ENCODE data around the gene UNG.

GRCh38 chr12:109115404-109115757 is 18.0 kb downstream of the UNG start:
- TF ChIP-seq CTCF (conservative IDR thresholded peaks at IDR 0.05; ENCODE audit: low read depth in 2 of 2) (no peak), POLR2AphosphoS5 (IDR thresholded peaks at IDR 0.05; ENCODE audit: low read depth) (no peak), EZH2 (IDR thresholded peaks at IDR 0.05; ENCODE audit: low read depth, unreplicated experiment) (no peak), STAT1 (IDR thresholded peaks at IDR 0.05; ENCODE audit: unreplicated experiment) (no peak), EZH2phosphoT487 (IDR thresholded peaks at IDR 0.05; ENCODE audit: unreplicated experiment) (no peak), JUNB (IDR thresholded peaks at IDR 0.05; ENCODE audit: unreplicated experiment) (no peak), ZNF114 (CRISPR knock-in tag; IDR thresholded peaks at IDR 0.05) (no peak), CREB1 (CRISPR knock-in tag; IDR thresholded peaks at IDR 0.05; ENCODE audit: low read depth) (no peak), NANOG (IDR thresholded peaks at IDR 0.05; ENCODE audit: borderline replicate concordance) (no peak), ZNF331 (CRISPR knock-in tag; IDR thresholded peaks at IDR 0.05; ENCODE audit: low read depth) (no peak)
- TF ChIP-seq, protein P1, sequence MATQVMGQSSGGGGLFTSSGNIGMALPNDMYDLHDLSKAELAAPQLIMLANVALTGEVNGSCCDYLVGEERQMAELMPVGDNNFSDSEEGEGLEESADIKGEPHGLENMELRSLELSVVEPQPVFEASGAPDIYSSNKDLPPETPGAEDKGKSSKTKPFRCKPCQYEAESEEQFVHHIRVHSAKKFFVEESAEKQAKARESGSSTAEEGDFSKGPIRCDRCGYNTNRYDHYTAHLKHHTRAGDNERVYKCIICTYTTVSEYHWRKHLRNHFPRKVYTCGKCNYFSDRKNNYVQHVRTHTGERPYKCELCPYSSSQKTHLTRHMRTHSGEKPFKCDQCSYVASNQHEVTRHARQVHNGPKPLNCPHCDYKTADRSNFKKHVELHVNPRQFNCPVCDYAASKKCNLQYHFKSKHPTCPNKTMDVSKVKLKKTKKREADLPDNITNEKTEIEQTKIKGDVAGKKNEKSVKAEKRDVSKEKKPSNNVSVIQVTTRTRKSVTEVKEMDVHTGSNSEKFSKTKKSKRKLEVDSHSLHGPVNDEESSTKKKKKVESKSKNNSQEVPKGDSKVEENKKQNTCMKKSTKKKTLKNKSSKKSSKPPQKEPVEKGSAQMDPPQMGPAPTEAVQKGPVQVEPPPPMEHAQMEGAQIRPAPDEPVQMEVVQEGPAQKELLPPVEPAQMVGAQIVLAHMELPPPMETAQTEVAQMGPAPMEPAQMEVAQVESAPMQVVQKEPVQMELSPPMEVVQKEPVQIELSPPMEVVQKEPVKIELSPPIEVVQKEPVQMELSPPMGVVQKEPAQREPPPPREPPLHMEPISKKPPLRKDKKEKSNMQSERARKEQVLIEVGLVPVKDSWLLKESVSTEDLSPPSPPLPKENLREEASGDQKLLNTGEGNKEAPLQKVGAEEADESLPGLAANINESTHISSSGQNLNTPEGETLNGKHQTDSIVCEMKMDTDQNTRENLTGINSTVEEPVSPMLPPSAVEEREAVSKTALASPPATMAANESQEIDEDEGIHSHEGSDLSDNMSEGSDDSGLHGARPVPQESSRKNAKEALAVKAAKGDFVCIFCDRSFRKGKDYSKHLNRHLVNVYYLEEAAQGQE (IDR thresholded peaks at IDR 0.05; ENCODE audit: unreplicated experiment), result no peak
- TF ChIP-seq, protein P2, sequence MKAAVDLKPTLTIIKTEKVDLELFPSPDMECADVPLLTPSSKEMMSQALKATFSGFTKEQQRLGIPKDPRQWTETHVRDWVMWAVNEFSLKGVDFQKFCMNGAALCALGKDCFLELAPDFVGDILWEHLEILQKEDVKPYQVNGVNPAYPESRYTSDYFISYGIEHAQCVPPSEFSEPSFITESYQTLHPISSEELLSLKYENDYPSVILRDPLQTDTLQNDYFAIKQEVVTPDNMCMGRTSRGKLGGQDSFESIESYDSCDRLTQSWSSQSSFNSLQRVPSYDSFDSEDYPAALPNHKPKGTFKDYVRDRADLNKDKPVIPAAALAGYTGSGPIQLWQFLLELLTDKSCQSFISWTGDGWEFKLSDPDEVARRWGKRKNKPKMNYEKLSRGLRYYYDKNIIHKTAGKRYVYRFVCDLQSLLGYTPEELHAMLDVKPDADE (IDR thresholded peaks at IDR 0.05), result no peak
- TF ChIP-seq, protein P3, sequence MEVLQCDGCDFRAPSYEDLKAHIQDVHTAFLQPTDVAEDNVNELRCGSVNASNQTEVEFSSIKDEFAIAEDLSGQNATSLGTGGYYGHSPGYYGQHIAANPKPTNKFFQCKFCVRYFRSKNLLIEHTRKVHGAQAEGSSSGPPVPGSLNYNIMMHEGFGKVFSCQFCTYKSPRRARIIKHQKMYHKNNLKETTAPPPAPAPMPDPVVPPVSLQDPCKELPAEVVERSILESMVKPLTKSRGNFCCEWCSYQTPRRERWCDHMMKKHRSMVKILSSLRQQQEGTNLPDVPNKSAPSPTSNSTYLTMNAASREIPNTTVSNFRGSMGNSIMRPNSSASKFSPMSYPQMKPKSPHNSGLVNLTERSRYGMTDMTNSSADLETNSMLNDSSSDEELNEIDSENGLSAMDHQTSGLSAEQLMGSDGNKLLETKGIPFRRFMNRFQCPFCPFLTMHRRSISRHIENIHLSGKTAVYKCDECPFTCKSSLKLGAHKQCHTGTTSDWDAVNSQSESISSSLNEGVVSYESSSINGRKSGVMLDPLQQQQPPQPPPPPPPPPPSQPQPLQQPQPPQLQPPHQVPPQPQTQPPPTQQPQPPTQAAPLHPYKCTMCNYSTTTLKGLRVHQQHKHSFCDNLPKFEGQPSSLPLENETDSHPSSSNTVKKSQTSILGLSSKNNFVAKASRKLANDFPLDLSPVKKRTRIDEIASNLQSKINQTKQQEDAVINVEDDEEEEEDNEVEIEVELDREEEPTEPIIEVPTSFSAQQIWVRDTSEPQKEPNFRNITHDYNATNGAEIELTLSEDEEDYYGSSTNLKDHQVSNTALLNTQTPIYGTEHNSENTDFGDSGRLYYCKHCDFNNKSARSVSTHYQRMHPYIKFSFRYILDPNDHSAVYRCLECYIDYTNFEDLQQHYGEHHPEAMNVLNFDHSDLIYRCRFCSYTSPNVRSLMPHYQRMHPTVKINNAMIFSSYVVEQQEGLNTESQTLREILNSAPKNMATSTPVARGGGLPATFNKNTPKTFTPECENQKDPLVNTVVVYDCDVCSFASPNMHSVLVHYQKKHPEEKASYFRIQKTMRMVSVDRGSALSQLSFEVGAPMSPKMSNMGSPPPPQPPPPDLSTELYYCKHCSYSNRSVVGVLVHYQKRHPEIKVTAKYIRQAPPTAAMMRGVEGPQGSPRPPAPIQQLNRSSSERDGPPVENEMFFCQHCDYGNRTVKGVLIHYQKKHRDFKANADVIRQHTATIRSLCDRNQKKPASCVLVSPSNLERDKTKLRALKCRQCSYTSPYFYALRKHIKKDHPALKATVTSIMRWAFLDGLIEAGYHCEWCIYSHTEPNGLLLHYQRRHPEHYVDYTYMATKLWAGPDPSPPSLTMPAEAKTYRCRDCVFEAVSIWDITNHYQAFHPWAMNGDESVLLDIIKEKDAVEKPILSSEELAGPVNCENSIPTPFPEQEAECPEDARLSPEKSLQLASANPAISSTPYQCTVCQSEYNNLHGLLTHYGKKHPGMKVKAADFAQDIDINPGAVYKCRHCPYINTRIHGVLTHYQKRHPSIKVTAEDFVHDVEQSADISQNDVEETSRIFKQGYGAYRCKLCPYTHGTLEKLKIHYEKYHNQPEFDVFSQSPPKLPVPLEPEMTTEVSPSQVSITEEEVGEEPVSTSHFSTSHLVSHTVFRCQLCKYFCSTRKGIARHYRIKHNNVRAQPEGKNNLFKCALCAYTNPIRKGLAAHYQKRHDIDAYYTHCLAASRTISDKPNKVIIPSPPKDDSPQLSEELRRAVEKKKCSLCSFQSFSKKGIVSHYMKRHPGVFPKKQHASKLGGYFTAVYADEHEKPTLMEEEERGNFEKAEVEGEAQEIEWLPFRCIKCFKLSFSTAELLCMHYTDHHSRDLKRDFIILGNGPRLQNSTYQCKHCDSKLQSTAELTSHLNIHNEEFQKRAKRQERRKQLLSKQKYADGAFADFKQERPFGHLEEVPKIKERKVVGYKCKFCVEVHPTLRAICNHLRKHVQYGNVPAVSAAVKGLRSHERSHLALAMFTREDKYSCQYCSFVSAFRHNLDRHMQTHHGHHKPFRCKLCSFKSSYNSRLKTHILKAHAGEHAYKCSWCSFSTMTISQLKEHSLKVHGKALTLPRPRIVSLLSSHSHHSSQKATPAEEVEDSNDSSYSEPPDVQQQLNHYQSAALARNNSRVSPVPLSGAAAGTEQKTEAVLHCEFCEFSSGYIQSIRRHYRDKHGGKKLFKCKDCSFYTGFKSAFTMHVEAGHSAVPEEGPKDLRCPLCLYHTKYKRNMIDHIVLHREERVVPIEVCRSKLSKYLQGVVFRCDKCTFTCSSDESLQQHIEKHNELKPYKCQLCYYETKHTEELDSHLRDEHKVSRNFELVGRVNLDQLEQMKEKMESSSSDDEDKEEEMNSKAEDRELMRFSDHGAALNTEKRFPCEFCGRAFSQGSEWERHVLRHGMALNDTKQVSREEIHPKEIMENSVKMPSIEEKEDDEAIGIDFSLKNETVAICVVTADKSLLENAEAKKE (CRISPR knock-in tag; IDR thresholded peaks at IDR 0.05), result no peak
